ENCODE data around the gene LTBP1.

DNA sequence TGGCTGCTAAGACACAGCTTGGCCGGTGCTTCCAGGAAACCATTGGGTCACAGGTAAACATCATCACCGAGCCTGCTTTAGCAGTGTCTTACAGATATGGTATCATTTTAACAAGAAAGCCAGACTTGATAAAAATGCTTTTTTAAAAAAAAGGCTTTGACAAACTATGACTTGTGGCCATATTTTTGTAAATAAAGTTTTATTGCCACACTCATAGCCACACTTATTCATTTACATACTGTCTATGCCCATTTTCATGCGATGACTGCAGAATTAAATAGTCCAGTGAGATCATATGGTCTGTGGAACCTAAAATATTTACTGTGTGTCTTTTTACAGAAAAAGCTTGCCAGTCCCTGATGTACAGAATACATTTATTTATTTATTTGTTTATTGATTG lies 242.0 kb downstream of the LTBP1 start:
- TF ChIP-seq POLR2AphosphoS5 (IDR thresholded peaks at IDR 0.05) = no peak
- TF ChIP-seq, protein P1, sequence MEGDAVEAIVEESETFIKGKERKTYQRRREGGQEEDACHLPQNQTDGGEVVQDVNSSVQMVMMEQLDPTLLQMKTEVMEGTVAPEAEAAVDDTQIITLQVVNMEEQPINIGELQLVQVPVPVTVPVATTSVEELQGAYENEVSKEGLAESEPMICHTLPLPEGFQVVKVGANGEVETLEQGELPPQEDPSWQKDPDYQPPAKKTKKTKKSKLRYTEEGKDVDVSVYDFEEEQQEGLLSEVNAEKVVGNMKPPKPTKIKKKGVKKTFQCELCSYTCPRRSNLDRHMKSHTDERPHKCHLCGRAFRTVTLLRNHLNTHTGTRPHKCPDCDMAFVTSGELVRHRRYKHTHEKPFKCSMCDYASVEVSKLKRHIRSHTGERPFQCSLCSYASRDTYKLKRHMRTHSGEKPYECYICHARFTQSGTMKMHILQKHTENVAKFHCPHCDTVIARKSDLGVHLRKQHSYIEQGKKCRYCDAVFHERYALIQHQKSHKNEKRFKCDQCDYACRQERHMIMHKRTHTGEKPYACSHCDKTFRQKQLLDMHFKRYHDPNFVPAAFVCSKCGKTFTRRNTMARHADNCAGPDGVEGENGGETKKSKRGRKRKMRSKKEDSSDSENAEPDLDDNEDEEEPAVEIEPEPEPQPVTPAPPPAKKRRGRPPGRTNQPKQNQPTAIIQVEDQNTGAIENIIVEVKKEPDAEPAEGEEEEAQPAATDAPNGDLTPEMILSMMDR (IDR thresholded peaks at IDR 0.05) = no peak
- TF ChIP-seq POLR2A (IDR thresholded peaks at IDR 0.05) = no peak

Measured in breast epithelium (tissue), 3 donors.